Medulla oblongata (tissue), 1 donor: ENCODE measurements around the gene MYCT1.

Experiments used
- DNase-seq: peaks from one replicate; pipeline ENCODE4 v3.0.0-alpha.2; 2015; ENCODE audit errors: extremely low spot score

Gene MYCT1

DNA sequence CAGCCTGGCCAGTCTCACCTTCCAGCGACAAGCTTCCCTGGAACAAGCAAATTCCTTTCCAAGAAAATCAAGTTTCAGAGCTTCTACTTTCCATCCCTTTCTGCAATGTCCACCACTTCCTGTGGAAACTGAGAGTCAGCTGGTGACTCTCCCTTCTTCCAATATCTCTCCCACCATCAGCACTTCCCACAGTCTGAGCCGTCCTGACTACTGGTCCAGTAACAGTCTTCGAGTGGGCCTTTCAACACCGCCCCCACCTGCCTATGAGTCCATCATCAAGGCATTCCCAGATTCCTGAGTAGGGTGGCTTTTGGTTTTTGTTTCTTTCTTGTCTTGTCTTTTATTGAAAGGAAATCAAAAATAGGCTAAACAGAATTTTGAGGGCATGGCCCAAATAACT, 24.3 kb downstream of the MYCT1 start:
- DNase-seq, result no peak

DNA sequence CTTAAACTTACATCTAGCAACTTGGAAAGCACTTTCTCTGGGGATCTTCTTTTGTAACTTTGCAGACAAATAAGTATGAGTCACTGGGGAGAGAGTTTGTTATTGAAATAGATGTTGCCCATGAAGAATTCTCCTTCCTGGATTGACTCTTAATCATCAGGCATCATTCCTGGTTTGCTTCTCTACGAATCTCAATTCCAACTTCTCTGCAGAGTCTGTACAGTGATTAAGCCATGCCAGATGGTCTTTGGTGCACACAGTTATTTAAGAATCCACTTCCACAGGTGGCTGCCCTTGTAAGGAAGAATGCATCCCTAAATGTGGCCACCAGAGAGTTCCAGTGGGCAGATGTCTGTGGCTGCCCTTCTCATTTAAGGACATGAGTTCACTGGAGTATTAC, 25.7 kb downstream of the MYCT1 start:
- DNase-seq, result no peak

GRCh38 chr6:152726313-152726712, 28.6 kb downstream of the MYCT1 start:
- no peak for DNase-seq

DNA sequence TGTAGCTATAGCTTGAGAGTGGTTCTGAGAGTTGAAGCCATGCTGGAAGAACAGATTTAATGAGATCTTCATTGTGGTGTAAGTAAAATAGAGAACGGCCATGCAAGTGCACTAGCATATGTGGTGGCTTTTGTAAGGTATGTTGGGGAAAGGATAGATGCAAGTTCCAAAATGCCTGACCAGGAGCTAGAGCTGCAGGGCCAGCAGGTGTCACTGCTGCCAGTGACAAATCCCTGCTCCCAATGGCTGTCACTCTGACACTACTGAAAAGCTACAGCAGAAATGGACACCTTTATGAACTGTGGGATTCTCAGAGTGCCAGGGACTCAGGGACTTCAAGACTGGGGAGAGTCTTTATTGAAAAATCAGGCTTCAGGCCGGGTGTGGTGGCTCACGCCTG, 29.8 kb downstream of the MYCT1 start:
- DNase-seq, result no peak

GRCh38 chr6:152734630-152735029, 36.9 kb downstream of the MYCT1 start:
- no peak for DNase-seq

GRCh38 chr6:152736687-152737273, 39.1 kb downstream of the MYCT1 start:
- DNase-seq, result no peak

DNA sequence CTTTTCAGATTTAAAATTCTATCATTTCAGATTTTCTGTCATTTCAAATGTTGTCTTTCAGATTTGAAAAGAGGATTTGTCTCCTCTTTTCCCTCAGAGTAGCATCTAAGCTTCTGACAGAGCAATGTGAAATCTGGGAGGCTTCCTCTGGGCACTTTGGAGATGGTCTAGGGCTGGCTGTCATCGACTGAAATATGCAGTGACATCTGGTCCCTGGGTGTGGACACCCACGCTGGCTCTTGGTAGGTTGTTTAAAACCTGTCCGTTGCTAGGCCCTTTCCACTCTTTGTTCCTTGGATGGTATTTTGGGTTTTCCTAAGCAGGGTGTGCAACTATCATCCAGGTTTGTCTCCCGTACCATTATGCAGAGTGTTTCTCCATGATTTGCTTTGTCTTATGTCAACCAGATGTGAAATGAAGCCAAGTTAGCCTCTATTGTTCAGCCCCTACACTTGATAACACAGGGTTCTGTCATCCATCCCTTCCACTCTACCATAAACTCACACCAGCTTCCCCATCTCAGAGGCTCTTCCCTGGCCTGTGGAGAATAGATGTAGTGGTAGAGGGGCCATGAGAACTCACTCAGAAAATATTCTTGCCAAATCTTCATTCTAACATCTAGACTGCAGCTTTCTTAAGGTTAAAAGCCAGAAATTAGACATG, 47.9 kb downstream of the MYCT1 start:
- no peak for DNase-seq

DNA sequence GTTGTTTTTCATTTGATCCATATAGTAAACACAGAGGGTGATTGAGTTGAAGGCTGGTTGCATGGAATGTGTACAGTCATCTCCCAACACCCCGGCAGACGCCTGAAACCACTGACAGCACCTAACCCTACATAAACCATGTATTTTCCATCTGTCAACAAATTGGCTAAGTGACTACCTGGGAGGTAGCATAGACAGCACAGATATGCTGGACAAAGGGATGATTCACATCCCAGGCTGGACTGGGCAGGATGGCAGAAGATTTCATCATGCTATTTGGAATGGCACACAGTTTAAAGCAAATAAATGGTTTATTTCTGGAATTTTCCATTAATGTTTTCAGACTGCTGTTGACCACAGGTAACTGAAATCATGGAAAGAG, 48.5 kb downstream of the MYCT1 start:
- DNase-seq, result no peak

DNA sequence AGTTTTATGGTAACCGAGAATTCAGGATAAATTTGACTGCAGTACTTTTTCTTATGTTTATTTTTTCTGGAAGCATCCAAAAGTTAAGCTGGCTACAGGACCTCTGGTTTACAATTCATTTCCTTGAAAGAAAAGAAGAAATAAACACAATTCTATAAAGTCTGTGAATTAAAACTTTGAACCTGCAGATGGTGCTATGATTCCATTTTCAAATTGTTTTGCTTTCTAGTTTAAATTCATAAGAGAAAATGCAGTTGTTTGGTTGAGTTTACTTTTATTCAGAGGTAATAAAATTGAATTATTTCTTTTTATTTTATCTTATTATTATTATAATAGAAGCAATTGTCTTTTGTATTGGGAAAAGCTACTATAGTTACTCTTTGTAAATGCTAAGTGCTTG, 51.1 kb downstream of the MYCT1 start:
- peak; percentile 30 for DNase-seq

DNA sequence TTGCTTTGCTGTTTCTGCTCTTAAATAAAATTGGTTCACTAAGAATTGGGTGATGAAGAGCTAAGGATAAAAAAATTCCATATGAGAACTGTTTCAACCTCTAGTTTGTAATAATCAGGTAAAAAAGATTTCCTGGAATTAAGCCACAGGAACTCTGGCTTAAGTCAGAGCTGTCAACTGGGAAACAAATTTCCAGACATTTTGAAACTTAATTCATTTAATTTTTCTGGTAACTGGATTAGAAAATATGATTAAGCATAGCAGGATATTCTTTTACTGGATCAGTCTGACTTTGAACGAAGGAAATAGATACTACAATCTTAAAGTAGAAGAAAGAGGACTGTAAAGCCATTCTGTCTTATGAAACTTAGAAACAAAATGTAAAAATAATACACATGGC, 51.6 kb downstream of the MYCT1 start:
- no peak for DNase-seq

GRCh38 chr6:152750694-152751093, 53.0 kb downstream of the MYCT1 start, which contains the start of gene VIP:
VIP (plus strand) TSS chr6:152750797; CDS start chr6:152752178, 1,381 bp downstream.
- DNase-seq, result no peak

DNA sequence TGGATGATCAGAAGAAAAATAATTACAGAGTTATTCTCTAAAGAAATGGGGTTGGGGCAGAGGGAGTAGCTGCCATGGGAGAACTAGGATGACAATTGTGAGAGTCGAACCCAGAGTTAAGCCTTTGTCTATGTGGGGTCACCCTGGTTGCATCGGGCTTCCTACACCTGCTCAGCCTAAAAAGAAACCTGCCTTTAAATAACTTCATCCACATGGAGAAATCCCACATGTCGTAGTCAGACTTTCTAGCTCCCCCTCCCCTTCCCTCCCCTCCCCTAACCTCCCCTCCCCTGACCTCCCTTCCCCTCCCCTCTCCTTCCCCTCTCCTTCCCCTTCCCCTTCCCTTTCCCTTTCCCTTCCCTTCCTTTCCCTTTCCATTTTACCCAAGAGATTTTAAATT, 67.6 kb downstream of the MYCT1 start:
- DNase-seq, result no peak

DNA sequence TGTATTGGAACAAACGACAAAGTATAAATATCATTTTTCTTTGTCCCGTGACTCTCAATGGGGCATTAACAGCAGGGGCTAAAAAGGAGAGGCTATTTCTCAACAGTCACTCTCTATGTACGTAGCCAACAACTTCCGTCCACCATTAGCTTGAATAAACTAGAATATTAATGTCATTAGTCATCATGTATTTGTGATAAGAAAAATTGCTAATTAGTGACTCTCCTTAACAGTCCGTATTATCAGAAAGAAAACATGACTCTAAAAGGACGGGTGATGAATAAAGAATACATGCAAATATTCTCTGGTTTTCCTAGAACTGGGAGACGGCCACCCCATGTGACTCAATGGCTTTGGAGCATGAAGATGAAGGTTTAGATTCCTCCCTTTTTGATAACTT, 71.5 kb downstream of the MYCT1 start:
- no peak for DNase-seq

DNA sequence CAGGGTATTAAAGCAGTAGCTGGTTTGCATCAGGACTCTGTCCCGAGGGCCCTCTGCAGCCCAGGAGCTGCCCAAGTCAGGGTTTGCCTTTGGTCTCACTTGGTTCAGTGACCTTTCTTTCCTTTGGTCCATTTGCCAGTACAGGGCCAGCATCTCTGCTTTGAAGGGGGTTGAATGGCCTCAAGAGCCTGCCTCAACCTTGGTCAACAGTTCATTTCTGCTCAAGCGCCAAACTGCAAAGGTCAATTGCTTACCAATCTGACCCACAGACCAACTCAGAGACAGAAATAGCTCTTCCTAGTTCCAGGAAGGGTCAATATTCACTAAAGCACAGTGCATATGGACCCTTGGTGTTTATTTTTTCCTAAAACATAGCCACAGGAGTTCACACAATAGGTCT, 72.3 kb downstream of the MYCT1 start:
- DNase-seq, result no peak

DNA sequence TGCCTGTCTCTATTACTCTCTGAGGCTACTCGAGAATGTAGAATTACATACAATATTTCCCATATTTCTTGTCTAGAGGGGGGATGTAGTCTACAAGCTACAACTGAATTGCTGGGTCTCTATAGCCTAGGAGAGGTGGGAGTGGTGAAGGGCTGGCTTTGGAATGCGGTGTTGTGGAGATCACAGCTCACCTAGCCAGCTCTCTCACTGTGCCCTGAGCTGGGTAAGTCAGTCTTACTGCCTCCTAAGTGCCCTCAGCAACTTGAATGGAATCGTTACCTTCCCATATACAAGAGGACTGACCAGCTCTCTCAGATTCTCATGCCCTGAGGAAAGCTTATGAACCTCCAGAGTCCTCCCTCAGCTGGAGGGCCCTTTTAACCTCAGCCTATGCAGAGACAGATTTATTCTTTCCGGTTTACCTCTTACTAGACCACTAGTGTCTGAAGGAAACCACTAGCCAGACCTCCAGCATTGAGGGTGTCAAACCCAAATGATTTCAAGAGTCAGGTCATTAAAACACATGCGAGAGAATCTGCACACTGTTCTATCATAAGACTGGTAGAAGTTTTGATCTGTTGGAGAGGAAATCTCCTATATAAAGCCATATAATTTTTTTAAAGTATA, 73.5 kb downstream of the MYCT1 start:
- no peak for DNase-seq
